Stimulated activated naive CD4-positive, alpha-beta T cell (primary cell): Measurements from ENCODE around the gene MKRN1.
"Not testable (repeated sequence)": the region's sequence is repeated elsewhere in the genome, so short reads cannot be mapped to it uniquely, and the experiment has no call there.

ENCODE experiments used
- DNase-seq, 6 experiments: peaks; one replicate each; lab custom pipeline; 2025; lab: John Stamatoyannopoulos, UW

MKRN1 gene

GRCh38 chr7:140439359-140439758 is 39.9 kb downstream of the MKRN1 start:
- no peak for DNase-seq

DNA sequence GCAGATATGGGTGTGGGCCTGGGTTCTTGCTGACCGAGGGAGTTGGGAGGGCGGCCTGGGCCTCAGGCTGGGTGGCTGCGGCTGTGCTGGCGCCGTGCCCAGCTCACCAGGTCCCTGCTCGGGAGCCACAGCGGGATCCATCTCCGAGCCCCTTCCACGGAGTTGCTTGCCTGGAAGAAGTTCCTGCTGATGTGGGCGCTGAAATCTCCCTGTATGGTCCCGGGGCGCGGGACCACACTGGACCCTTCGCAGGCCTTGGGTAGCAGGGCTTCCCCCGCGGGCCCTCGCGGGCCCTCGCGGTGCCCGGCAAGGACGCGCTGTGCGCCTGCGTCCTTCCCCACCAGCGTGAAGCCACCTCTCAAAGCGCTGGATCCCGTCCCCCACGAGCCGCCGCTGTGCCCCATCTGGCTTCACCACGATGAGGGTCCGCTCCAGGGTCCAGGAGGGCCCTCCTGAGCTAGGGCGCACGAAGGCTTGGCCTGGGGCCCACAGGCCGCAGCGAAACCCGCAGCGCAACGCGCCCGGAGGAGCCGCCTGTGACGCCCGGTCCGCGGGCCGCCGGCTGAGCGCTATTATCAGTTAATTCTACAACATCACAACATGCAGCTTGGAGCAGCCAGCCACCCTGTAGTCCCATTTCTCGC is 43.9 kb downstream of the MKRN1 start:
- DNase-seq, result no peak

DNA sequence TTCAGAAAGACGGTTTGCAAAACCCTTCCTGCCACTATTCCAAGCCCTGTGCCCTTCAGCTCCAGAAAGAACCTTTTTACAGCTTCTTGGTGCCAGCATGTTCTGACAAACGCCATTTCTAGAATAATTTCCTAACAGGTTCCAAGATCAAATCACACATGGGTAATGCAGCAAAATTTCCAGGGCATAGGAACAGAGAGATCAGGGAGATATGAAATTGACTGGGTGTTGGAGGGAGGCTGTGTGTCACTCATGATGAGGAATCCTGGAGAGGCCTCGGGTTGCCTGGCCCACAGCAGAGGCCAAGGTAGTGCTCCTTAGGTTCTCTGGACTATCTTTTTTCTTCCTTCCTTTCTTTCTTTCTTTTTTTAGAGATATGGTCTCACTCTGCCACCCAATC is 45.9 kb downstream of the MKRN1 start:
- no peak for DNase-seq

GRCh38 chr7:140426130-140426529 is 53.2 kb downstream of the MKRN1 start:
- DNase-seq, result no peak

- DNase-seq, result no peak
Observed at GRCh38 chr7:140425718-140426117, 53.6 kb downstream of the MKRN1 start.

GRCh38 chr7:140423501-140423900 is 55.8 kb downstream of the MKRN1 start:
- no peak for DNase-seq

GRCh38 chr7:140421521-140421920 is 57.8 kb downstream of the MKRN1 start:
- no peak for DNase-seq

- no peak for DNase-seq
Observed at GRCh38 chr7:140418653-140419052, 60.7 kb downstream of the MKRN1 start.

- not testable (repeated sequence) for DNase-seq
Observed at GRCh38 chr7:140418156-140418472, 61.2 kb downstream of the MKRN1 start.

- DNase-seq, result peak in 1 of 6 experiments; percentile 37
Observed at GRCh38 chr7:140417456-140418155, 61.7 kb downstream of the MKRN1 start.

DNA sequence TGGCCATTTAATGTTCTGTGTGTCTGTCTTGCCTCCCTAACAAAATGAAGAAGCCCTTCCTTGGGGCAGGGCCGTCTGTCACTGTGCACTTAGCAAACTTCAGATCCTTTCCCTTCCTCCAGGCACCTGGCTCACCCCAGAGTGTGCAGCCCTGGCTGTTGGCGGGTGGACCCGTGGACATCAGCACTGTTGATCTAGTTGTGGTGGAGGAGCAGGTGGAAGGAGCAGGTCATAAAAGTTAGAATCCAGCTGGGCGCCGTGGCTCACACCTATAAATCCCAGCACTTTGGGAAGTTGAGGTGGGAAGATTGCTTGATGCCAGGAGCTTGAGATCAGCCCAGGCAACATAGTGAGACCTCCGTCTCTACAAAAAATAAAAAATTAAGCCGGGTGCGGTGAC is 62.7 kb downstream of the MKRN1 start:
- no peak for DNase-seq

GRCh38 chr7:140415816-140416215 is 63.5 kb downstream of the MKRN1 start:
- DNase-seq, result not testable (repeated sequence)

GRCh38 chr7:140415361-140415760 is 63.9 kb downstream of the MKRN1 start:
- no peak for DNase-seq

DNA sequence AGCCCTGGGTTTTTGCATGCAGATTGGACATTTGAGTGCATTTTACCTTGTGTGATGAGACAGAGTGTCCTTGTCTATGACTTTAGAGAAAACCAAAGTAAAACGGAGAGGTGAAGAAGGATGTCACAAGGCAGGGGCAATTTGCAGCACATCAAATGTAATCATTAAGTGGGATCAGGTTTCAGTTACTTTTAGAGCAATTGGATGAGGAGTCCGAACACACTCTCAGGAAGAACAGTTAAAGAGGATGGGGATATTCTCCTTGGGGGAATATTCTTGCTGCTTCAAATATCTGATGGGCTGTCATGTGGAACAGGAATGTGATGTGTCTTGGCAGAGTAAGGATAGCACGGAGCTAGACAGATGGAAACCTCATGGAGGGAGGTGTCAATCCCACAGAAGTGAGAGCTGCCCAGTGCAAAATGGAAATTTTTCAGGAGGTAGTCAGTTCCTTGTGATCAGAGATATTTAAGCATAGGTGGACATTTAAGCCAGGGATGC is 74.7 kb downstream of the MKRN1 start:
- no peak for DNase-seq

DNA sequence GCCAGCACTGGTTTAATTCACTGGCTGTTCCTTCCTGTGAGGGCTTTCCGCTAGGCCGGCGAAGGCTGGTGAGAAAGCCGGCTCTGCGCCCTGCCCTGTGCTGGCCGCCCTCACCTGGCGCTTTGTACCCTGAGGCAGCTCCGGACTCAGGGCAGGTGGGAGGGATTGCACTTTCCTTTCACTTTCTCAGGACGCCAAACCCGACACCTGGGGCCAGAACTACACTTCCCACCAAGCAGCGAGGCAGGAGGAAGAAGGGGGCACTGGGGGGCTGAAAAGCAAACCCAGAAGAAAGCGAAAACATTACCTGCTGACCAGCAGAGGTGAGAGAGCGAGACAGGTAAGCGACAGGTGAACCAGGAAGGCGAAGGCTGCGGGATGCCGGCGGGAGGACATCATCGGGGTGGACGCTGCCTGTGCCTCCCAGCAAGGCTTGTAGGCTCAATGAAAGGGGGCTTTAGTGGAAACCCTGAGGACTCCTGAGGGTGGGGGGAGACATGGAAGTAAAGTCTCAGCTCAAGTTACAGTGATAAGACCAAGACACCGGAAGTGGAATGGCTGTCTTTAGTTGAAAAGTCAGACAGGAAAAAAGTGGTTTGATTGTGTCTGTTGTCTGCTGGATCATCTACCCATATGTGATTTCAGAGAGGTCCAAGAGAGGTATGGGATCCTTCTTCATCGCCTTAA is 75.3 kb downstream of the MKRN1 start, which contains the start of gene RAB19:
RAB19 (plus strand) TSS at position 181 of the 687 bp plus-strand sequence. CDS start 3,589 bp downstream, outside the sequence.
- peak; percentile 4 to 69 (median 43) for DNase-seq
